Panc1 (cell line): ENCODE measurements around the gene LMOD1. TPM values are rescaled to one million over a fixed set of nuclear protein-coding genes. Genes with fewer than 3 reads are reported as not detected.

ENCODE experiments used
- ATAC-seq: fragments of 200-7000 bp; cut with Tn5 transposase; 2 replicates; pipeline ENCODE4 v1.9.1; 2020; ENCODE audit warnings: mild to moderate bottlenecking, moderate library complexity
- BruUV-seq: library from RNA; stranded (reverse); fragments of 400-500 nt; replicated peaks from 2 replicates; lab custom pipeline; 2021; lab: Mats Ljungman, UMichigan
- CTCF ChIA-PET: fragments of 300-600 bp; sonication (Branson Sonifier 250); formaldehyde crosslinking; loops from one replicate; lab custom pipeline; 2022; ENCODE audit warnings: antibody characterized with exemption; lab: Charles Lee
- POLR2A ChIA-PET: fragments of 300-600 bp; sonication (Branson Sonifier 250); formaldehyde crosslinking; loops from one replicate; lab custom pipeline; 2022; ENCODE audit warnings: antibody characterized with exemption; lab: Charles Lee
- DNase-seq: peaks from one replicate; pipeline ENCODE4 v3.0.0-alpha.2; 2010; ENCODE audit warnings: low read depth, low spot score
- H3K27ac ChIP-seq: 2 replicates; pipeline ENCODE4 v1.5.1; 2011; ENCODE audit warnings: mild to moderate bottlenecking, low read length, inconsistent platforms
- H3K27me3 ChIP-seq: fragments of 200-500 bp; sonication (Bioruptor generic); 2 replicates; pipeline ENCODE4 v1.6.0; 2014; ENCODE audit warnings: low read length, inconsistent platforms; ENCODE audit not compliant: control insufficient read depth, insufficient read depth
- H3K36me3 ChIP-seq: fragments of 200-500 bp; sonication (Bioruptor generic); 2 replicates; pipeline ENCODE4 v1.5.1; 2014; ENCODE audit warnings: inconsistent platforms, mild to moderate bottlenecking, low read length, moderate library complexity; ENCODE audit not compliant: control insufficient read depth, insufficient read depth
- H3K4me1 ChIP-seq: 2 replicates; pipeline ENCODE4 v1.5.1; 2011; ENCODE audit warnings: inconsistent platforms, mild to moderate bottlenecking, low read length, moderate library complexity; ENCODE audit not compliant: control insufficient read depth, insufficient read depth
- H3K4me3 ChIP-seq, 2 experiments: 2 replicates each; pipeline ENCODE4 v1.5.1; 2011 to 2012; ENCODE audit warnings: low read depth in 2 of 2, low read length in 2 of 2, mild to moderate bottlenecking in 2 of 2, inconsistent platforms in 1 of 2, moderate library complexity in 1 of 2
- H3K9me3 ChIP-seq: fragments of 200-500 bp; sonication (Bioruptor generic); 2 replicates; pipeline ENCODE4 v1.5.1; 2014; ENCODE audit warnings: low read depth, mild to moderate bottlenecking, inconsistent platforms, low read length, moderate library complexity; ENCODE audit not compliant: control insufficient read depth, insufficient read depth
- CTCF ChIP-seq: fragments of 450-650 bp; IDR thresholded peaks from 2 replicates; pipeline ENCODE4 v1.5.1; 2017; ENCODE audit warnings: mild to moderate bottlenecking
- POLR2AphosphoS5 ChIP-seq: IDR thresholded peaks from 2 replicates; pipeline ENCODE4 v1.6.1; 2012; ENCODE audit warnings: mild to moderate bottlenecking, low read depth, low read length, moderate library complexity
- REST ChIP-seq, 2 experiments: IDR thresholded peaks; 2 replicates each; pipeline ENCODE4 v1.6.1; 2011 to 2012; ENCODE audit warnings: low read depth in 2 of 2, control low read depth in 1 of 2, low read length in 1 of 2, mild to moderate bottlenecking in 1 of 2, moderate library complexity in 1 of 2; ENCODE audit not compliant: insufficient read depth in 1 of 2
- SIN3A ChIP-seq: IDR thresholded peaks from 2 replicates; pipeline ENCODE4 v1.6.1; 2012; ENCODE audit warnings: low read depth, mild to moderate bottlenecking, low read length, moderate library complexity, borderline replicate concordance; ENCODE audit not compliant: insufficient read depth
- TCF7L2 ChIP-seq: IDR thresholded peaks from 2 replicates; pipeline ENCODE4 v1.6.1; 2011; ENCODE audit warnings: mild to moderate bottlenecking, low read depth, low read length, inconsistent platforms
- in situ Hi-C: cut with HindIII; loops from 2 replicates; pipeline ENCODE4 v1.10.0; 2016; ENCODE audit warnings: low sequenced_read_pairs, low pct_unique_long_range_greater_than_20kb
- intact Hi-C: fragments of 100-400 bp; cut with micrococcal nuclease; formaldehyde crosslinking; loops from one replicate; pipeline ENCODE4 v1.10.0; 2022; ENCODE audit not compliant: unreplicated experiment
- total RNA-seq: library from RNA; stranded (reverse); gene quantifications from one replicate; pipeline ENCODE4 v1.2.1, GENCODE V29; 2021; ENCODE audit not compliant: unreplicated experiment

Gene LMOD1
- total RNA-seq, 1 experiment from 2014 or later, result 0.13 TPM

GRCh38 chr1:201945863-201946223 lies 505 bp downstream of the LMOD1 start:
- intact Hi-C loops, result no loop called here
- Histone ChIP-seq H3K4me3 (peak overlapping the region in 1 of 2 experiments; percentile 24; a peak in 1 of 4 replicates), H3K36me3 (no peaks in the 10 kb centered on the region), H3K27me3 (peaks cover 7% of the 10 kb centered on the region), H3K9me3 (no peaks in the 10 kb centered on the region), H3K27ac (no peak overlapping the region), H3K4me1 (no peaks in the 10 kb centered on the region; the same call in 1 of the 2 replicates)
- in situ Hi-C loops, result no loop called here
- ATAC-seq, result no peak
- no peak for TF ChIP-seq SIN3A
- no peak for TF ChIP-seq POLR2AphosphoS5
- no TSS peak for BruUV-seq
- ChIA-PET CTCF (interaction anchor here (0.7 kb wide), 1 partner anchor 43 kb away, joined by 3 read pairs; no protein-coding TSS in a partner anchor), POLR2A (interaction anchor here (0.8 kb wide), 1 partner anchor 8 kb away, joined by 3 read pairs; no protein-coding TSS in a partner anchor)
- DNase-seq, result no peak

- DNase-seq (no peak), ATAC-seq (no peak)
- Histone ChIP-seq H3K36me3 (no peaks in the 10 kb centered on the region), H3K9me3 (no peaks in the 10 kb centered on the region), H3K27ac (no peak overlapping the region), H3K4me3 (no peak overlapping the region), H3K27me3 (peaks cover 7% of the 10 kb centered on the region), H3K4me1 (no peaks in the 10 kb centered on the region; the same call in 1 of the 2 replicates)
- ChIA-PET POLR2A (interaction anchor here (0.8 kb wide), 1 partner anchor 9 kb away, joined by 3 read pairs; no protein-coding TSS in a partner anchor), CTCF (interaction anchor here (0.7 kb wide), 2 partner anchors 39 to 43 kb away, joined by 3 read pairs; no protein-coding TSS in a partner anchor)
- TF ChIP-seq POLR2AphosphoS5 (no peak), REST (IDR thresholded peaks at IDR 0.05; ENCODE audit: insufficient read depth in 1 of 2, low read depth in 2 of 2, low read length in 1 of 2) (no peak), TCF7L2 (no peak), CTCF (no peak; the same call in 1 of the 2 replicates), SIN3A (no peak)
- intact Hi-C loops, result no loop called here
- in situ Hi-C loops, result no loop called here
- no TSS peak for BruUV-seq
Observed at GRCh38 chr1:201945157-201945556, 1.2 kb downstream of the LMOD1 start.

- DNase-seq (no peak), ATAC-seq (no peak)
- BruUV-seq, result no TSS peak
- POLR2A ChIA-PET, result no interaction called here
- Histone ChIP-seq H3K4me3 (no peak overlapping the region), H3K27ac (no peak overlapping the region), H3K27me3 (peaks cover 7% of the 10 kb centered on the region), H3K9me3 (no peaks in the 10 kb centered on the region), H3K36me3 (no peaks in the 10 kb centered on the region), H3K4me1 (no peaks in the 10 kb centered on the region; the same call in 1 of the 2 replicates)
- in situ Hi-C loops (no loop called here), intact Hi-C loops (no loop called here)
- CTCF ChIA-PET, result interaction anchor here (0.7 kb wide), 1 partner anchor 39 kb away, joined by 3 read pairs; no protein-coding TSS in a partner anchor
- TF ChIP-seq TCF7L2, result no peak
- no peak for TF ChIP-seq REST (IDR thresholded peaks at IDR 0.05; ENCODE audit: insufficient read depth in 1 of 2, low read depth in 2 of 2, low read length in 1 of 2)
- TF ChIP-seq CTCF, result no peak
- TF ChIP-seq POLR2AphosphoS5, result no peak
- no peak for TF ChIP-seq SIN3A
Observed at GRCh38 chr1:201944639-201945038, 1.7 kb downstream of the LMOD1 start.
